ENCODE results near the gene CDC42EP2. TPM values are rescaled to one million over a fixed set of nuclear protein-coding genes. Genes with fewer than 3 reads are reported as not detected.

CDC42EP2 gene
- total and polyA plus RNA-seq, 2 of the 13 experiments (the other 11 are each of a cell fraction or from before 2014, with no cell fraction given) = 2.3 to 7.1 TPM

DNA sequence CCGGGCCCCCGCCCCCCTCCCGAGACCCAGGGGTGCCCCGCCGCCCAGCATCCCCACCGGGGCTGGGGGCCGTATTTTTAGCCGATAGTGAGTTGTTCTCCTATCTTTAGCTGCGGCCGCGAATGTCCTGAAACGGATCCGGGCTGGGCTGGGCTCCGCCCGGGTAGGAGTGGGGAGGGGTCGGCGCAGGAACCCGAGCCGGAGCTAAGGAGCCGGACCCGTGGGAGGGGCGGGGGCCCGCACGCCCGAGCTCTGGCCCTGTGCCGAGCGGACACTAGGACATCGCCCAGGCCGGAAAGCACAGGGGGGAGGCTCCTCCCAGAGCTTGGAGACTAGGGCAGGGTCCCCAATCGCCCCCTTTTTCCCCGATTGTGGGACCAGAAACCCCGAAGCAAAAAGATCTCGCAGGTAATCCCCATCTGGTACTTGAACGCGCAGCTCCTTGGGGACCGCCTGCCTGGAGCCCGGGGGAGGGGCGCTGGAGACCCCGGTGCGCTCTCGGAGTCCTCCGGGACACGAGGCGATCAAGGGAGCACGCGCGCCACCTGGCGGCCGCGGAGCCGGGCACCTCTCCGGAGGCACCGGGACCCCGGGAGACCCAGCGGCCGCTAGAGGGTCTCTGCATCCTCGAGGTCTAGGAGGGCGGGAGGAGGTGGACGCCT is 669 bp downstream of the CDC42EP2 start (continued):
- 0 out of 2 replicates have a peak, but pooled peaks have one; percentile 15 for TF ChIP-seq ZSCAN9 (CRISPR knock-in tag; IDR thresholded peaks at IDR 0.05; ENCODE audit: borderline replicate concordance)
- TF ChIP-seq, protein P1, sequence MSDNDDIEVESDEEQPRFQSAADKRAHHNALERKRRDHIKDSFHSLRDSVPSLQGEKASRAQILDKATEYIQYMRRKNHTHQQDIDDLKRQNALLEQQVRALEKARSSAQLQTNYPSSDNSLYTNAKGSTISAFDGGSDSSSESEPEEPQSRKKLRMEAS (IDR thresholded peaks at IDR 0.05) = peak; percentile 64
- TF ChIP-seq, protein P2, sequence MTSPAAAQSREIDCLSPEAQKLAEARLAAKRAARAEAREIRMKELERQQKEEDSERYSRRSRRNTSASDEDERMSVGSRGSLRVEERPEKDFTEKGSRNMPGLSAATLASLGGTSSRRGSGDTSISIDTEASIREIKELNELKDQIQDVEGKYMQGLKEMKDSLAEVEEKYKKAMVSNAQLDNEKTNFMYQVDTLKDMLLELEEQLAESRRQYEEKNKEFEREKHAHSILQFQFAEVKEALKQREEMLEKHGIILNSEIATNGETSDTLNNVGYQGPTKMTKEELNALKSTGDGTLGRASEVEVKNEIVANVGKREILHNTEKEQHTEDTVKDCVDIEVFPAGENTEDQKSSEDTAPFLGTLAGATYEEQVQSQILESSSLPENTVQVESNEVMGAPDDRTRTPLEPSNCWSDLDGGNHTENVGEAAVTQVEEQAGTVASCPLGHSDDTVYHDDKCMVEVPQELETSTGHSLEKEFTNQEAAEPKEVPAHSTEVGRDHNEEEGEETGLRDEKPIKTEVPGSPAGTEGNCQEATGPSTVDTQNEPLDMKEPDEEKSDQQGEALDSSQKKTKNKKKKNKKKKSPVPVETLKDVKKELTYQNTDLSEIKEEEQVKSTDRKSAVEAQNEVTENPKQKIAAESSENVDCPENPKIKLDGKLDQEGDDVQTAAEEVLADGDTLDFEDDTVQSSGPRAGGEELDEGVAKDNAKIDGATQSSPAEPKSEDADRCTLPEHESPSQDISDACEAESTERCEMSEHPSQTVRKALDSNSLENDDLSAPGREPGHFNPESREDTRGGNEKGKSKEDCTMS (CRISPR knock-in tag; conservative IDR thresholded peaks at IDR 0.05) = no peak
- peak; percentile 90 for TF ChIP-seq STAG1 (CRISPR knock-in tag; IDR thresholded peaks at IDR 0.05)
- TF ChIP-seq, protein P3, sequence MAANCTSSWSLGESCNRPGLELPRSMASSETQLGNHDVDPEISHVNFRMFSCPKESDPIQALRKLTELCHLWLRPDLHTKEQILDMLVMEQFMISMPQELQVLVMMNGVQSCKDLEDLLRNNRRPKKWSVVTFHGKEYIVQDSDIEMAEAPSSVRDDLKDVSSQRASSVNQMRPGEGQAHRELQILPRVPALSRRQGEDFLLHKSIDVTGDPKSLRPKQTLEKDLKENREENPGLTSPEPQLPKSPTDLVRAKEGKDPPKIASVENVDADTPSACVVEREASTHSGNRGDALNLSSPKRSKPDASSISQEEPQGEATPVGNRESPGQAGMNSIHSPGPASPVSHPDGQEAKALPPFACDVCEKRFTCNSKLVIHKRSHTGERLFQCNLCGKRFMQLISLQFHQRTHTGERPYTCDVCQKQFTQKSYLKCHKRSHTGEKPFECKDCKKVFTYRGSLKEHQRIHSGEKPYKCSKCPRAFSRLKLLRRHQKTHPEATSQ (CRISPR knock-in tag; IDR thresholded peaks at IDR 0.05; ENCODE audit: borderline replicate concordance) = no peak
- no peak for TF ChIP-seq ZBTB3 (CRISPR knock-in tag; IDR thresholded peaks at IDR 0.05; ENCODE audit: borderline replicate concordance, low read depth)
- TF ChIP-seq ZNF7 (CRISPR knock-in tag; IDR thresholded peaks at IDR 0.05) = no peak
- no peak for TF ChIP-seq ZNF672 (CRISPR knock-in tag; IDR thresholded peaks at IDR 0.05)
- TF ChIP-seq, protein P4, sequence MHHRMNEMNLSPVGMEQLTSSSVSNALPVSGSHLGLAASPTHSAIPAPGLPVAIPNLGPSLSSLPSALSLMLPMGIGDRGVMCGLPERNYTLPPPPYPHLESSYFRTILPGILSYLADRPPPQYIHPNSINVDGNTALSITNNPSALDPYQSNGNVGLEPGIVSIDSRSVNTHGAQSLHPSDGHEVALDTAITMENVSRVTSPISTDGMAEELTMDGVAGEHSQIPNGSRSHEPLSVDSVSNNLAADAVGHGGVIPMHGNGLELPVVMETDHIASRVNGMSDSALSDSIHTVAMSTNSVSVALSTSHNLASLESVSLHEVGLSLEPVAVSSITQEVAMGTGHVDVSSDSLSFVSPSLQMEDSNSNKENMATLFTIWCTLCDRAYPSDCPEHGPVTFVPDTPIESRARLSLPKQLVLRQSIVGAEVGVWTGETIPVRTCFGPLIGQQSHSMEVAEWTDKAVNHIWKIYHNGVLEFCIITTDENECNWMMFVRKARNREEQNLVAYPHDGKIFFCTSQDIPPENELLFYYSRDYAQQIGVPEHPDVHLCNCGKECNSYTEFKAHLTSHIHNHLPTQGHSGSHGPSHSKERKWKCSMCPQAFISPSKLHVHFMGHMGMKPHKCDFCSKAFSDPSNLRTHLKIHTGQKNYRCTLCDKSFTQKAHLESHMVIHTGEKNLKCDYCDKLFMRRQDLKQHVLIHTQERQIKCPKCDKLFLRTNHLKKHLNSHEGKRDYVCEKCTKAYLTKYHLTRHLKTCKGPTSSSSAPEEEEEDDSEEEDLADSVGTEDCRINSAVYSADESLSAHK (CRISPR knock-in tag; IDR thresholded peaks at IDR 0.05; ENCODE audit: borderline replicate concordance) = no peak
- no peak for TF ChIP-seq ZNF468 (CRISPR knock-in tag; IDR thresholded peaks at IDR 0.05)
- TF ChIP-seq, protein P5, sequence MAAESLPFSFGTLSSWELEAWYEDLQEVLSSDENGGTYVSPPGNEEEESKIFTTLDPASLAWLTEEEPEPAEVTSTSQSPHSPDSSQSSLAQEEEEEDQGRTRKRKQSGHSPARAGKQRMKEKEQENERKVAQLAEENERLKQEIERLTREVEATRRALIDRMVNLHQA (CRISPR knock-in tag; IDR thresholded peaks at IDR 0.05) = no peak
- no peak for TF ChIP-seq JUND (CRISPR knock-in tag; IDR thresholded peaks at IDR 0.05)
- TF ChIP-seq, protein P6, sequence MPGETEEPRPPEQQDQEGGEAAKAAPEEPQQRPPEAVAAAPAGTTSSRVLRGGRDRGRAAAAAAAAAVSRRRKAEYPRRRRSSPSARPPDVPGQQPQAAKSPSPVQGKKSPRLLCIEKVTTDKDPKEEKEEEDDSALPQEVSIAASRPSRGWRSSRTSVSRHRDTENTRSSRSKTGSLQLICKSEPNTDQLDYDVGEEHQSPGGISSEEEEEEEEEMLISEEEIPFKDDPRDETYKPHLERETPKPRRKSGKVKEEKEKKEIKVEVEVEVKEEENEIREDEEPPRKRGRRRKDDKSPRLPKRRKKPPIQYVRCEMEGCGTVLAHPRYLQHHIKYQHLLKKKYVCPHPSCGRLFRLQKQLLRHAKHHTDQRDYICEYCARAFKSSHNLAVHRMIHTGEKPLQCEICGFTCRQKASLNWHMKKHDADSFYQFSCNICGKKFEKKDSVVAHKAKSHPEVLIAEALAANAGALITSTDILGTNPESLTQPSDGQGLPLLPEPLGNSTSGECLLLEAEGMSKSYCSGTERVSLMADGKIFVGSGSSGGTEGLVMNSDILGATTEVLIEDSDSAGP (CRISPR knock-in tag; IDR thresholded peaks at IDR 0.05; ENCODE audit: borderline replicate concordance) = peak; percentile 72; the same call in 1 of the 2 replicates
- no peak for TF ChIP-seq ZNF17 (CRISPR knock-in tag; IDR thresholded peaks at IDR 0.05)
- TF ChIP-seq, protein P7, sequence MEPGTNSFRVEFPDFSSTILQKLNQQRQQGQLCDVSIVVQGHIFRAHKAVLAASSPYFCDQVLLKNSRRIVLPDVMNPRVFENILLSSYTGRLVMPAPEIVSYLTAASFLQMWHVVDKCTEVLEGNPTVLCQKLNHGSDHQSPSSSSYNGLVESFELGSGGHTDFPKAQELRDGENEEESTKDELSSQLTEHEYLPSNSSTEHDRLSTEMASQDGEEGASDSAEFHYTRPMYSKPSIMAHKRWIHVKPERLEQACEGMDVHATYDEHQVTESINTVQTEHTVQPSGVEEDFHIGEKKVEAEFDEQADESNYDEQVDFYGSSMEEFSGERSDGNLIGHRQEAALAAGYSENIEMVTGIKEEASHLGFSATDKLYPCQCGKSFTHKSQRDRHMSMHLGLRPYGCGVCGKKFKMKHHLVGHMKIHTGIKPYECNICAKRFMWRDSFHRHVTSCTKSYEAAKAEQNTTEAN (CRISPR knock-in tag; conservative IDR thresholded peaks at IDR 0.05) = no peak
